C4-2B (cell line): ENCODE measurements around the gene DYTN.

Experiments
- H3K27ac ChIP-seq: fragments of 450-650 bp; 2 replicates; pipeline ENCODE4 v1.5.1; 2017
- CTCF ChIP-seq: fragments of 450-650 bp; conservative IDR thresholded peaks from 2 replicates; pipeline ENCODE4 v1.5.1; 2017; ENCODE audit warnings: mild to moderate bottlenecking
- ZFX ChIP-seq: fragments of 450-650 bp; IDR thresholded peaks from 2 replicates; pipeline ENCODE4 v1.6.1; 2017

DYTN gene

GRCh38 chr2:206718296-206718695, at the start of gene DYTN:
DYTN (minus strand) TSS chr2:206718396; CDS start chr2:206718279, 117 bp downstream.
- H3K27ac ChIP-seq = no peak within 1 kb of the TSS
- TF ChIP-seq CTCF = no peak
- no peak for TF ChIP-seq ZFX

DNA sequence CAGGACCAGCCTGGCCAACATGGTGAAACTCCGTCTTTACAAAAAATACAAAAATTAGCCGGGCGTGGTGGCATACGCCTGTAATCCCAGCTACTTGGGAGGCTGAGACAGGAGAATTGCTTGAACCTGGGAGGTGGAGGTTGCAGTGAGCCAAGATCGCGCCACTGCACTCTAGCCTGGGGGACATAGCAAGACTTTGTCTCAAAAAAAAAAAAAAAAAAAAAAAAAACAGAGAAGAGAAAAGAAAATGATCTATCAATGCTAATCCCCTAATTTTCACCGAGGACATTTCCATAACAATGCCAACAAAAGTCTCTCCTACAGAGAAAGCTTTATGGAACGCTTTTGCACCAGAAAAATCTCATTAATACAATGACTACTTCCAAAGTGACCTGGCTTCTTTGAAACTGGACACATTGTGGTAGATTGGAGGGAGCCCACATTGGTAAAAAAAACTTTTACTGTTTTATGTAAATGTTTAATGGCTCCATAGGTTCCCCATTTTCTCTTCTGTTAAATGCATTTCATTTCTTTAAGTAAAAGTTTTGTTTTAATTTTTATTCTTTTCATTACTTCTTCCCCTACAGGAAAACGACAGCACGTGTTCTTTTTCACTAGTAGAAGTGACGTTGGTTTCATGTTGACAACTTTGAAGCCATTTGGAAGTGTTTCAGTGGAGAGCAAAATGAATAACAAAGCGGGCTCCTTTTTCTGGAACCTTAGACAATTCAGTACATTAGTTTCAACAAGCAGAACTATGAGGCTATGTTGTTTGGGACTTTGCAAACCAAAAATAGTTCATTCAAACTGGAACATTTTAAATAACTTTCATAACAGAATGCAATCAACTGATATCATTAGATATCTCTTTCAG, 48.1 kb upstream of the DYTN start:
- TF ChIP-seq CTCF (no peak), ZFX (no peak)
- H3K27ac ChIP-seq = peak overlapping the region; percentile 93

- peak within 1 kb of the TSS; percentile 93 for H3K27ac ChIP-seq
- TF ChIP-seq CTCF (no peak), ZFX (peak; percentile 31; the same call in 1 of the 2 replicates)
Observed at GRCh38 chr2:206765242-206766056, 47.3 kb upstream of the DYTN start, which contains the start of the genes FASTKD2 and MDH1B. FASTKD2 (plus strand) TSS chr2:206765606; CDS start chr2:206766694, 1,088 bp downstream. MDH1B (minus strand) TSS chr2:206765328; CDS start chr2:206765271, 57 bp downstream.

DNA sequence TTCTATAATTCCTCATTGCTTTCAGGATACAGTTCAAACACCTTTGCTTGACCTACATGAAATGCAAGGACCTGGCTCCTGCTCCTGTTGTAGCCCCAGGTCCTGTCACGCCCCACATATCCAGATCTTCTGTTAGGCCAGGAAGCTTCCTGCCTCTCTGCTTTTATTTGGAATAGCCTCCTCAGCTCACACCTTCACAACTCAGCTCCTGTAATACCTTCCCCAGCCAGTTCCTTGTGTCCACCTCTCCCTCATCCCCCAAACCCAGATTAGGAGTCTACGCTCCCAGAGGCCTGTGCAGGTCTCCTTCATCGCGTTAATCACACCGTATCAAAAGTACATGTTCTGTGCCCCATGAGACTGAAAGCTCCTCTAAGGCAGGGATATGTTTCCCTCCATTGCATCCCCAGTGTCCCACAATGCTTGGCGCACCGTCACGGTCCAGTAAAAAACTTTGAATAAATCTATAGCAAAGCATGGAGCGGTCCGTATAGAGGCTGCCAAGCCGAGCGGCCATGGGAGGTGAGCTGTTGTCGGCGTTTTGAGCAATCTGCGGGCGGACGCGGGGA, 46.6 kb upstream of the DYTN start:
- TF ChIP-seq CTCF = no peak
- no peak for TF ChIP-seq ZFX
- H3K27ac ChIP-seq = peak overlapping the region; percentile 93

GRCh38 chr2:206756816-206757215, 38.6 kb upstream of the DYTN start:
- H3K27ac ChIP-seq = no peak overlapping the region
- TF ChIP-seq CTCF (no peak), ZFX (no peak)

- TF ChIP-seq CTCF = no peak
- no peak for TF ChIP-seq ZFX
- no peak overlapping the region for H3K27ac ChIP-seq
Observed at GRCh38 chr2:206740800-206741199, 22.6 kb upstream of the DYTN start.
